WTC11 (cell line): Measurements from ENCODE around the gene SPAG9. TPM values are rescaled to one million over a fixed set of nuclear protein-coding genes. Genes with fewer than 3 reads are reported as not detected.

ENCODE experiments used
- ATAC-seq: fragments of 200-7000 bp; cut with Tn5 transposase; 2 replicates; pipeline ENCODE4 v1.10.0; 2021; ENCODE audit warnings: mild to moderate bottlenecking, moderate library complexity
- CTCF ChIA-PET: fragments of 300-600 bp; sonication (Branson Sonifier 250); formaldehyde crosslinking; loops from one replicate; lab custom pipeline; 2021; ENCODE audit warnings: antibody characterized with exemption; lab: Charles Lee
- POLR2A ChIA-PET: fragments of 350-600 bp; sonication (Branson Sonifier 250); formaldehyde crosslinking; loops from one replicate; lab custom pipeline; 2021; ENCODE audit warnings: antibody characterized with exemption; lab: Charles Lee
- DNase-seq: peaks from one replicate; pipeline ENCODE4 v3.0.0; 2021; ENCODE audit warnings: low spot score
- H3K27ac Mint-ChIP-seq: 2 replicates; pipeline ENCODE4 v1.8.0; 2021; ENCODE audit warnings: mixed read lengths
- H3K27me3 Mint-ChIP-seq: 2 replicates; pipeline ENCODE4 v1.8.0; 2021; ENCODE audit warnings: low read depth, mild to moderate bottlenecking, moderate library complexity, mixed read lengths
- H3K36me3 Mint-ChIP-seq: 2 replicates; pipeline ENCODE4 v1.8.0; 2021; ENCODE audit warnings: mixed read lengths
- H3K4me1 Mint-ChIP-seq: 2 replicates; pipeline ENCODE4 v1.8.0; 2022; ENCODE audit warnings: mixed read lengths
- H3K4me3 Mint-ChIP-seq: 2 replicates; pipeline ENCODE4 v1.8.0; 2021; ENCODE audit warnings: mild to moderate bottlenecking, moderate library complexity, mixed read lengths
- H3K9me3 Mint-ChIP-seq: 2 replicates; pipeline ENCODE4 v1.8.0; 2021; ENCODE audit warnings: mixed read lengths
- ETV6 ChIP-seq: sonication (generic); formaldehyde crosslinking; IDR thresholded peaks from 2 replicates; pipeline ENCODE4 v1.8.1; 2022; ENCODE audit warnings: mild to moderate bottlenecking, missing genetic modification reagents
- FOXJ3 ChIP-seq: sonication (generic); formaldehyde crosslinking; IDR thresholded peaks from 2 replicates; pipeline ENCODE4 v1.9.0; 2021; ENCODE audit warnings: missing genetic modification reagents, mild to moderate bottlenecking, borderline replicate concordance
- GABPB1 ChIP-seq: sonication (generic); formaldehyde crosslinking; IDR thresholded peaks from 2 replicates; pipeline ENCODE4 v1.8.1; 2023; ENCODE audit warnings: mild to moderate bottlenecking, missing genetic modification reagents
- GRHL2 ChIP-seq: fragments of 250-450 bp; sonication (Bioruptor Pico); IDR thresholded peaks from 2 replicates; pipeline ENCODE4 v1.8.0; 2022; ENCODE audit warnings: mild to moderate bottlenecking, moderate library complexity; ENCODE audit not compliant: insufficient replicate concordance, severe bottlenecking
- NFATC4 ChIP-seq: fragments of 250-450 bp; sonication (Bioruptor Pico); IDR thresholded peaks from 2 replicates; pipeline ENCODE4 v1.9.0; 2021; ENCODE audit warnings: mild to moderate bottlenecking
- NR2C2 ChIP-seq: sonication (generic); formaldehyde crosslinking; IDR thresholded peaks from 2 replicates; pipeline ENCODE4 v1.8.0; 2022; ENCODE audit warnings: mild to moderate bottlenecking, missing genetic modification reagents
- PRRX2 ChIP-seq: fragments of 250-450 bp; sonication (Bioruptor Pico); IDR thresholded peaks from 2 replicates; pipeline ENCODE4 v1.8.0; 2021; ENCODE audit warnings: mild to moderate bottlenecking
- RELA ChIP-seq: sonication (generic); formaldehyde crosslinking; IDR thresholded peaks from 2 replicates; pipeline ENCODE4 v1.8.1; 2022; ENCODE audit warnings: missing genetic modification reagents, mild to moderate bottlenecking, borderline replicate concordance
- SOX15 ChIP-seq: fragments of 250-450 bp; sonication (Bioruptor Pico); IDR thresholded peaks from 2 replicates; pipeline ENCODE4 v1.9.0; 2021; ENCODE audit warnings: mild to moderate bottlenecking
- TEAD4 ChIP-seq: sonication (generic); formaldehyde crosslinking; IDR thresholded peaks from 2 replicates; pipeline ENCODE4 v1.8.0; 2022; ENCODE audit warnings: mild to moderate bottlenecking, missing genetic modification reagents
- ZNF138 ChIP-seq: sonication (generic); formaldehyde crosslinking; conservative IDR thresholded peaks from 2 replicates; pipeline ENCODE4 v1.8.1; 2022; ENCODE audit warnings: mild to moderate bottlenecking, moderate library complexity, missing genetic modification reagents
- ZNF671 ChIP-seq: fragments of 250-450 bp; sonication (Bioruptor Pico); IDR thresholded peaks from 2 replicates; pipeline ENCODE4 v1.8.0; 2021; ENCODE audit warnings: mild to moderate bottlenecking
- total RNA-seq: library from RNA; stranded (reverse); gene quantifications from 3 replicates; pipeline ENCODE4 v1.2.3, GENCODE V29; 2021
- TF ChIP-seq, protein P1 (sequence below): fragments of 250-450 bp; sonication (Bioruptor Pico); IDR thresholded peaks from 2 replicates; pipeline ENCODE4 v1.9.0; 2021; ENCODE audit warnings: mild to moderate bottlenecking, borderline replicate concordance
- TF ChIP-seq, protein P2 (sequence below): sonication (generic); formaldehyde crosslinking; IDR thresholded peaks from 2 replicates; pipeline ENCODE4 v1.8.1; 2022; ENCODE audit warnings: mild to moderate bottlenecking, moderate library complexity, missing genetic modification reagents
- TF ChIP-seq, protein P3 (sequence below): sonication (generic); formaldehyde crosslinking; IDR thresholded peaks from 2 replicates; pipeline ENCODE4 v1.8.1; 2022; ENCODE audit warnings: low read depth, missing genetic modification reagents, borderline replicate concordance
- TF ChIP-seq, protein P4 (sequence below): sonication (generic); formaldehyde crosslinking; IDR thresholded peaks from 2 replicates; pipeline ENCODE4 v1.8.1; 2023; ENCODE audit warnings: mild to moderate bottlenecking, moderate library complexity, missing genetic modification reagents
- TF ChIP-seq, protein P5 (sequence below): sonication (generic); formaldehyde crosslinking; IDR thresholded peaks from 2 replicates; pipeline ENCODE4 v1.8.1; 2023; ENCODE audit warnings: mild to moderate bottlenecking, missing genetic modification reagents, moderate library complexity
- TF ChIP-seq, protein P6 (sequence below): sonication (generic); formaldehyde crosslinking; IDR thresholded peaks from 2 replicates; pipeline ENCODE4 v1.8.1; 2023; ENCODE audit warnings: mild to moderate bottlenecking, missing genetic modification reagents, moderate library complexity
- TF ChIP-seq, protein P7 (sequence below): sonication (generic); formaldehyde crosslinking; IDR thresholded peaks from 2 replicates; pipeline ENCODE4 v1.8.0; 2022; ENCODE audit warnings: mild to moderate bottlenecking, missing genetic modification reagents

Gene SPAG9
- total RNA-seq, 1 experiment from 2014 or later, result 51.9 TPM

DNA sequence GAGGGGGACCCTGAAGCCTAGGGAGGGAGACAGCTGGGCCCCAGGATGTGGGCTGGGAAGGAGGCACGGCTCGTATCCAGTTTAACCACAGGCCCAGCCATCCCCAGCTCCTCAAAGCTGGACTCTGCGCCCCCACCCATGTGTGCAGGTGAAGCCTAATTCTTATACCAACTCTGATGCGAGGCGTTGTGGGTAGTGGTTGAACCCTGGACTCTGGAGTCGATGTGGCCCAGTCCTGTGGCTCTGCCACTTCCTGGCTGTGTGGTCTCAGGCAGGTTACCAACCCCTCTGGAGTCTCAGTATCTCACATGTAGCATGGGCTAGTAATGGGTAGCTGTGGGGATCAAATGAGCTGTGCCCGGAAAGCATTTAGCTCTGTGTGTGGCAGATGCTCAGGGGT, 194.1 kb downstream of the SPAG9 start:
- Mint-ChIP-seq H3K27ac (no peak overlapping the region), H3K36me3 (no peaks in the 10 kb centered on the region), H3K4me1 (peaks cover 24% of the 10 kb centered on the region), H3K27me3 (peaks cover 18% of the 10 kb centered on the region), H3K9me3 (no peaks in the 10 kb centered on the region), H3K4me3 (no peak overlapping the region)
- DNase-seq (no peak), ATAC-seq (no peak)
- ChIA-PET POLR2A (interaction anchor here (2.4 kb wide), 1 partner anchor 61 kb away, joined by 10 read pairs; the partner anchor contains the start of gene TOB1), CTCF (interaction anchor here (0.7 to 2.6 kb wide), 6 partner anchors 9 to 385 kb away, joined by 3 to 9 read pairs (median 4); partner anchors contain the start of gene TOB1)
- TF ChIP-seq, protein P1, sequence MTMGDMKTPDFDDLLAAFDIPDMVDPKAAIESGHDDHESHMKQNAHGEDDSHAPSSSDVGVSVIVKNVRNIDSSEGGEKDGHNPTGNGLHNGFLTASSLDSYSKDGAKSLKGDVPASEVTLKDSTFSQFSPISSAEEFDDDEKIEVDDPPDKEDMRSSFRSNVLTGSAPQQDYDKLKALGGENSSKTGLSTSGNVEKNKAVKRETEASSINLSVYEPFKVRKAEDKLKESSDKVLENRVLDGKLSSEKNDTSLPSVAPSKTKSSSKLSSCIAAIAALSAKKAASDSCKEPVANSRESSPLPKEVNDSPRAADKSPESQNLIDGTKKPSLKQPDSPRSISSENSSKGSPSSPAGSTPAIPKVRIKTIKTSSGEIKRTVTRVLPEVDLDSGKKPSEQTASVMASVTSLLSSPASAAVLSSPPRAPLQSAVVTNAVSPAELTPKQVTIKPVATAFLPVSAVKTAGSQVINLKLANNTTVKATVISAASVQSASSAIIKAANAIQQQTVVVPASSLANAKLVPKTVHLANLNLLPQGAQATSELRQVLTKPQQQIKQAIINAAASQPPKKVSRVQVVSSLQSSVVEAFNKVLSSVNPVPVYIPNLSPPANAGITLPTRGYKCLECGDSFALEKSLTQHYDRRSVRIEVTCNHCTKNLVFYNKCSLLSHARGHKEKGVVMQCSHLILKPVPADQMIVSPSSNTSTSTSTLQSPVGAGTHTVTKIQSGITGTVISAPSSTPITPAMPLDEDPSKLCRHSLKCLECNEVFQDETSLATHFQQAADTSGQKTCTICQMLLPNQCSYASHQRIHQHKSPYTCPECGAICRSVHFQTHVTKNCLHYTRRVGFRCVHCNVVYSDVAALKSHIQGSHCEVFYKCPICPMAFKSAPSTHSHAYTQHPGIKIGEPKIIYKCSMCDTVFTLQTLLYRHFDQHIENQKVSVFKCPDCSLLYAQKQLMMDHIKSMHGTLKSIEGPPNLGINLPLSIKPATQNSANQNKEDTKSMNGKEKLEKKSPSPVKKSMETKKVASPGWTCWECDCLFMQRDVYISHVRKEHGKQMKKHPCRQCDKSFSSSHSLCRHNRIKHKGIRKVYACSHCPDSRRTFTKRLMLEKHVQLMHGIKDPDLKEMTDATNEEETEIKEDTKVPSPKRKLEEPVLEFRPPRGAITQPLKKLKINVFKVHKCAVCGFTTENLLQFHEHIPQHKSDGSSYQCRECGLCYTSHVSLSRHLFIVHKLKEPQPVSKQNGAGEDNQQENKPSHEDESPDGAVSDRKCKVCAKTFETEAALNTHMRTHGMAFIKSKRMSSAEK (CRISPR knock-in tag), result no peak
- TF ChIP-seq ZNF138 (CRISPR knock-in tag) (no peak), RELA (CRISPR knock-in tag) (no peak), TEAD4 (CRISPR knock-in tag) (no peak), ZNF671 (CRISPR knock-in tag) (no peak), NR2C2 (CRISPR knock-in tag) (no peak)
- TF ChIP-seq, protein P2, sequence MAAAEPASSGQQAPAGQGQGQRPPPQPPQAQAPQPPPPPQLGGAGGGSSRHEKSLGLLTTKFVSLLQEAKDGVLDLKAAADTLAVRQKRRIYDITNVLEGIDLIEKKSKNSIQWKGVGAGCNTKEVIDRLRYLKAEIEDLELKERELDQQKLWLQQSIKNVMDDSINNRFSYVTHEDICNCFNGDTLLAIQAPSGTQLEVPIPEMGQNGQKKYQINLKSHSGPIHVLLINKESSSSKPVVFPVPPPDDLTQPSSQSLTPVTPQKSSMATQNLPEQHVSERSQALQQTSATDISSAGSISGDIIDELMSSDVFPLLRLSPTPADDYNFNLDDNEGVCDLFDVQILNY, result no peak
- TF ChIP-seq, protein P3, sequence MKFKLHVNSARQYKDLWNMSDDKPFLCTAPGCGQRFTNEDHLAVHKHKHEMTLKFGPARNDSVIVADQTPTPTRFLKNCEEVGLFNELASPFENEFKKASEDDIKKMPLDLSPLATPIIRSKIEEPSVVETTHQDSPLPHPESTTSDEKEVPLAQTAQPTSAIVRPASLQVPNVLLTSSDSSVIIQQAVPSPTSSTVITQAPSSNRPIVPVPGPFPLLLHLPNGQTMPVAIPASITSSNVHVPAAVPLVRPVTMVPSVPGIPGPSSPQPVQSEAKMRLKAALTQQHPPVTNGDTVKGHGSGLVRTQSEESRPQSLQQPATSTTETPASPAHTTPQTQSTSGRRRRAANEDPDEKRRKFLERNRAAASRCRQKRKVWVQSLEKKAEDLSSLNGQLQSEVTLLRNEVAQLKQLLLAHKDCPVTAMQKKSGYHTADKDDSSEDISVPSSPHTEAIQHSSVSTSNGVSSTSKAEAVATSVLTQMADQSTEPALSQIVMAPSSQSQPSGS (CRISPR knock-in tag), result no peak
- TF ChIP-seq, protein P4, sequence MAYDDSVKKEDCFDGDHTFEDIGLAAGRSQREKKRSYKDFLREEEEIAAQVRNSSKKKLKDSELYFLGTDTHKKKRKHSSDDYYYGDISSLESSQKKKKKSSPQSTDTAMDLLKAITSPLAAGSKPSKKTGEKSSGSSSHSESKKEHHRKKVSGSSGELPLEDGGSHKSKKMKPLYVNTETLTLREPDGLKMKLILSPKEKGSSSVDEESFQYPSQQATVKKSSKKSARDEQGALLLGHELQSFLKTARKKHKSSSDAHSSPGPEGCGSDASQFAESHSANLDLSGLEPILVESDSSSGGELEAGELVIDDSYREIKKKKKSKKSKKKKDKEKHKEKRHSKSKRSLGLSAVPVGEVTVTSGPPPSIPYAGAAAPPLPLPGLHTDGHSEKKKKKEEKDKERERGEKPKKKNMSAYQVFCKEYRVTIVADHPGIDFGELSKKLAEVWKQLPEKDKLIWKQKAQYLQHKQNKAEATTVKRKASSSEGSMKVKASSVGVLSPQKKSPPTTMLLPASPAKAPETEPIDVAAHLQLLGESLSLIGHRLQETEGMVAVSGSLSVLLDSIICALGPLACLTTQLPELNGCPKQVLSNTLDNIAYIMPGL (CRISPR knock-in tag), result no peak

DNA sequence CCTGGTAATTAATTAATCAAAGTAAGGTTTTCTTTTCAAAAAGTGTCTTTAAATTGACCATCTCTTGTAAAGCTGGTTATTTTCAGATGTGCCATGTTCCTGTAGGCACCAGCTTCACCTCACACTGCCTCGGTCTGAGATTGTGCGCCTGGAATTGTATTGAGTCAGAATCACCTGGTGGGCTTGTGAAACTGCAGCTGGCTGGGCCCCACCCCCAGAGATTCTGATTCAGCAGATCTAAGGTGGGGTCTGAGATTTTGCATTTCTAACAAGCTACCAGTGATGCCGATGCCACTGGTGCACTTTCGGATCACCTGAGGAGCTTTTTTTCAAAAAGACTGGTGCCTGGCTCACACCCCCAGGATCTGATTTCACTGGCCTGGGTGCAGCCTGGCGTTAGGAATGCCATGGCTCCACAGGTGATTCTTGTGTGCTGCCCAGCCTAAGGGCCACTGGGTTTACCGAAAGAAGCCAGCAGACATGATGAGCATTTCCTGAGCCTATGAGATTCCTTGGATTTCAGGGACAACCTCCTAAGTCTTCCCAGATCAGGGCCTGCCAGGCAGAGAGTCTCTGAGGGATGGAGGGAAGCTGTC, 195.3 kb downstream of the SPAG9 start:
- Mint-ChIP-seq H3K27me3 (peaks cover 10% of the 10 kb centered on the region), H3K4me3 (no peak overlapping the region), H3K36me3 (no peaks in the 10 kb centered on the region), H3K9me3 (no peaks in the 10 kb centered on the region), H3K4me1 (peaks cover 29% of the 10 kb centered on the region), H3K27ac (no peak overlapping the region)
- DNase-seq, result no peak
- ChIA-PET POLR2A (interaction anchor here (2.4 kb wide), 1 partner anchor 60 kb away, joined by 10 read pairs; the partner anchor contains the start of gene TOB1), CTCF (interaction anchor here (1.0 to 2.6 kb wide), 9 partner anchors 10 to 384 kb away, joined by 3 to 9 read pairs (median 5); no protein-coding TSS in a partner anchor)
- ATAC-seq, result peak; percentile 79
- no peak for TF ChIP-seq PRRX2 (CRISPR knock-in tag)
- TF ChIP-seq NR2C2 (CRISPR knock-in tag), result no peak
- TF ChIP-seq, protein P5, sequence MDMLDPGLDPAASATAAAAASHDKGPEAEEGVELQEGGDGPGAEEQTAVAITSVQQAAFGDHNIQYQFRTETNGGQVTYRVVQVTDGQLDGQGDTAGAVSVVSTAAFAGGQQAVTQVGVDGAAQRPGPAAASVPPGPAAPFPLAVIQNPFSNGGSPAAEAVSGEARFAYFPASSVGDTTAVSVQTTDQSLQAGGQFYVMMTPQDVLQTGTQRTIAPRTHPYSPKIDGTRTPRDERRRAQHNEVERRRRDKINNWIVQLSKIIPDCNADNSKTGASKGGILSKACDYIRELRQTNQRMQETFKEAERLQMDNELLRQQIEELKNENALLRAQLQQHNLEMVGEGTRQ, result no peak
- TF ChIP-seq, protein P2, result no peak
- TF ChIP-seq, protein P6, sequence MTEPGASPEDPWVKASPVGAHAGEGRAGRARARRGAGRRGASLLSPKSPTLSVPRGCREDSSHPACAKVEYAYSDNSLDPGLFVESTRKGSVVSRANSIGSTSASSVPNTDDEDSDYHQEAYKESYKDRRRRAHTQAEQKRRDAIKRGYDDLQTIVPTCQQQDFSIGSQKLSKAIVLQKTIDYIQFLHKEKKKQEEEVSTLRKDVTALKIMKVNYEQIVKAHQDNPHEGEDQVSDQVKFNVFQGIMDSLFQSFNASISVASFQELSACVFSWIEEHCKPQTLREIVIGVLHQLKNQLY (CRISPR knock-in tag), result no peak
- TF ChIP-seq ZNF671 (CRISPR knock-in tag), result no peak
- TF ChIP-seq NFATC4 (CRISPR knock-in tag), result no peak
- no peak for TF ChIP-seq SOX15 (CRISPR knock-in tag)
- no peak for TF ChIP-seq ETV6 (CRISPR knock-in tag)
- no peak for TF ChIP-seq FOXJ3
- no peak for TF ChIP-seq GABPB1 (CRISPR knock-in tag)
- TF ChIP-seq, protein P4 (CRISPR knock-in tag), result no peak
- TF ChIP-seq GRHL2 (CRISPR knock-in tag), result no peak
- TF ChIP-seq, protein P7, sequence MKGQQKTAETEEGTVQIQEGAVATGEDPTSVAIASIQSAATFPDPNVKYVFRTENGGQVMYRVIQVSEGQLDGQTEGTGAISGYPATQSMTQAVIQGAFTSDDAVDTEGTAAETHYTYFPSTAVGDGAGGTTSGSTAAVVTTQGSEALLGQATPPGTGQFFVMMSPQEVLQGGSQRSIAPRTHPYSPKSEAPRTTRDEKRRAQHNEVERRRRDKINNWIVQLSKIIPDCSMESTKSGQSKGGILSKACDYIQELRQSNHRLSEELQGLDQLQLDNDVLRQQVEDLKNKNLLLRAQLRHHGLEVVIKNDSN (CRISPR knock-in tag), result no peak
